ENCODE measurements around the gene KATNAL2. TPM values are rescaled to one million over a fixed set of nuclear protein-coding genes. Genes with fewer than 3 reads are reported as not detected.

KATNAL2 gene
- polyA plus RNA-seq, 1 donor (not counting 4 experiments of a cell fraction or from before 2014, with no cell fraction given), result 1.1 TPM

GRCh38 chr18:46891742-46892214 is 25.6 kb upstream of the KATNAL2 start:
- no peak for FAIRE-seq

GRCh38 chr18:46892842-46893241 is 24.6 kb upstream of the KATNAL2 start:
- DNase-seq (ENCODE audit: low read depth, low spot score), result no peak
- Histone ChIP-seq H3K36me3 (ENCODE audit: control insufficient read depth in 2 of 2, extremely low read depth in 1 of 2, insufficient read depth in 2 of 2, low read length in 2 of 2) (peaks cover 0 to 2% of the 10 kb centered on the region in 2 experiments), H4K20me1 (ENCODE audit: control insufficient read depth, extremely low read depth, insufficient read depth, low read length) (no peaks in the 10 kb centered on the region), H3K79me2 (ENCODE audit: control insufficient read depth, insufficient read depth, low read length) (peaks cover 12% of the 10 kb centered on the region), H2AFZ (ENCODE audit: control insufficient read depth, low read length) (no peak overlapping the region), H3K9ac (ENCODE audit: control insufficient read depth, extremely low read depth, insufficient read depth, low read length) (no peak overlapping the region), H3K4me2 (ENCODE audit: control insufficient read depth, extremely low read depth, insufficient read depth, low read depth, low read length) (no peak overlapping the region), H3K9me1 (ENCODE audit: control insufficient read depth, extremely low read depth, insufficient read depth, low read length) (no peaks in the 10 kb centered on the region), H3K4me3 (ENCODE audit: control insufficient read depth in 2 of 3, extremely low read depth in 1 of 3, insufficient read depth in 2 of 3, low read depth in 1 of 3, low read length in 3 of 3) (no peak overlapping the region), H3K4me1 (ENCODE audit: control insufficient read depth, extremely low read depth, insufficient read depth, low read length) (no peaks in the 10 kb centered on the region), H3K27me3 (ENCODE audit: control insufficient read depth, extremely low read depth, insufficient read depth, low read length) (no peaks in the 10 kb centered on the region), H3K27ac (ENCODE audit: control insufficient read depth, insufficient read depth, low read length) (no peak overlapping the region), H3K9me3 (ENCODE audit: control insufficient read depth, low read depth, low read length) (peaks cover 4% of the 10 kb centered on the region)
- no peak for FAIRE-seq
- dilution Hi-C loops (cut with MboI; ENCODE audit: extremely low pct_ligation_motif_present, low sequenced_read_pairs), result no loop called here
- TF ChIP-seq, protein P1, sequence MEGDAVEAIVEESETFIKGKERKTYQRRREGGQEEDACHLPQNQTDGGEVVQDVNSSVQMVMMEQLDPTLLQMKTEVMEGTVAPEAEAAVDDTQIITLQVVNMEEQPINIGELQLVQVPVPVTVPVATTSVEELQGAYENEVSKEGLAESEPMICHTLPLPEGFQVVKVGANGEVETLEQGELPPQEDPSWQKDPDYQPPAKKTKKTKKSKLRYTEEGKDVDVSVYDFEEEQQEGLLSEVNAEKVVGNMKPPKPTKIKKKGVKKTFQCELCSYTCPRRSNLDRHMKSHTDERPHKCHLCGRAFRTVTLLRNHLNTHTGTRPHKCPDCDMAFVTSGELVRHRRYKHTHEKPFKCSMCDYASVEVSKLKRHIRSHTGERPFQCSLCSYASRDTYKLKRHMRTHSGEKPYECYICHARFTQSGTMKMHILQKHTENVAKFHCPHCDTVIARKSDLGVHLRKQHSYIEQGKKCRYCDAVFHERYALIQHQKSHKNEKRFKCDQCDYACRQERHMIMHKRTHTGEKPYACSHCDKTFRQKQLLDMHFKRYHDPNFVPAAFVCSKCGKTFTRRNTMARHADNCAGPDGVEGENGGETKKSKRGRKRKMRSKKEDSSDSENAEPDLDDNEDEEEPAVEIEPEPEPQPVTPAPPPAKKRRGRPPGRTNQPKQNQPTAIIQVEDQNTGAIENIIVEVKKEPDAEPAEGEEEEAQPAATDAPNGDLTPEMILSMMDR (optimal IDR thresholded peaks at IDR 0.05 in 1 of 3, IDR thresholded peaks at IDR 0.05 in 1 of 3, conservative IDR thresholded peaks at IDR 0.05 in 1 of 3; ENCODE audit: extremely low read depth in 1 of 3, insufficient read depth in 2 of 3, low read length in 3 of 3), result no peak
- no peak for TF ChIP-seq EZH2 (IDR thresholded peaks at IDR 0.05; ENCODE audit: low read length)

More at GRCh38 chr18:46891742-46892214, 25.6 kb upstream of the KATNAL2 start:
- Histone ChIP-seq H3K9me3 (ENCODE audit: control insufficient read depth, low read depth, low read length) (peaks cover 4% of the 10 kb centered on the region), H4K20me1 (ENCODE audit: control insufficient read depth, extremely low read depth, insufficient read depth, low read length) (no peaks in the 10 kb centered on the region), H3K27ac (ENCODE audit: control insufficient read depth, insufficient read depth, low read length) (no peak overlapping the region), H3K79me2 (ENCODE audit: control insufficient read depth, insufficient read depth, low read length) (peaks cover 13% of the 10 kb centered on the region), H3K36me3 (ENCODE audit: control insufficient read depth in 2 of 2, extremely low read depth in 1 of 2, insufficient read depth in 2 of 2, low read length in 2 of 2) (peaks cover 0 to 2% of the 10 kb centered on the region in 2 experiments), H3K4me1 (ENCODE audit: control insufficient read depth, extremely low read depth, insufficient read depth, low read length) (no peaks in the 10 kb centered on the region), H2AFZ (ENCODE audit: control insufficient read depth, low read length) (no peak overlapping the region), H3K27me3 (ENCODE audit: control insufficient read depth, extremely low read depth, insufficient read depth, low read length) (no peaks in the 10 kb centered on the region), H3K4me2 (ENCODE audit: control insufficient read depth, extremely low read depth, insufficient read depth, low read depth, low read length) (no peak overlapping the region), H3K9ac (ENCODE audit: control insufficient read depth, extremely low read depth, insufficient read depth, low read length) (no peak overlapping the region), H3K9me1 (ENCODE audit: control insufficient read depth, extremely low read depth, insufficient read depth, low read length) (no peaks in the 10 kb centered on the region), H3K4me3 (ENCODE audit: control insufficient read depth in 2 of 3, extremely low read depth in 1 of 3, insufficient read depth in 2 of 3, low read depth in 1 of 3, low read length in 3 of 3) (no peak overlapping the region)
- no peak for DNase-seq (ENCODE audit: low read depth, low spot score)
- TF ChIP-seq EZH2 (IDR thresholded peaks at IDR 0.05; ENCODE audit: low read length), result no peak
- TF ChIP-seq, protein P1 (optimal IDR thresholded peaks at IDR 0.05 in 1 of 3, IDR thresholded peaks at IDR 0.05 in 1 of 3, conservative IDR thresholded peaks at IDR 0.05 in 1 of 3; ENCODE audit: extremely low read depth in 1 of 3, insufficient read depth in 2 of 3, low read length in 3 of 3), result no peak
- dilution Hi-C loops (cut with MboI; ENCODE audit: extremely low pct_ligation_motif_present, low sequenced_read_pairs), result no loop called here
